Kidney glomerular epithelial cell (primary cell): ENCODE data around the gene COLEC11.

Experiments used
- DNase-seq: peaks from one replicate; lab custom pipeline; 2025; lab: John Stamatoyannopoulos, UW

Gene COLEC11

GRCh38 chr2:3675687-3676086 lies 80.8 kb downstream of the COLEC11 start:
- DNase-seq, result no peak

DNA sequence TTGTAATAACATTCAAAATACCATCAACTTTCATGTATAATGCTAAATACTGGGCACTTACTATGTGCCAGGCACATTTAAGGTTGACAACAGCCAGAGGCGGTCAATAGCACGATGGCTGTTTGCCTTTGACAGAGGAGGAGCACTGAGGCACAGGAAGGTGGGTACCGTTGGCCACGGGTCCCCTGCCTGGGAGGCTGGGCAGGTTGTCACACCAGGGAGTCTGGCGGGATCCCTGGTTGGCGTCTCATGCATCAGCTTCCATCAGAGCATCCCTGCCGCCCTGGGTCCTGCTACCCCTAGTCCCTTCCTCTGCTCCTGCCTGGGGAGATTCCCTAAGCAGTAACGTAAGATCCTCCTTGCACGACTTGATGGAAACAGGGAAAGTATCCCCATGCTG lies 82.5 kb downstream of the COLEC11 start:
- DNase-seq, result no peak

DNA sequence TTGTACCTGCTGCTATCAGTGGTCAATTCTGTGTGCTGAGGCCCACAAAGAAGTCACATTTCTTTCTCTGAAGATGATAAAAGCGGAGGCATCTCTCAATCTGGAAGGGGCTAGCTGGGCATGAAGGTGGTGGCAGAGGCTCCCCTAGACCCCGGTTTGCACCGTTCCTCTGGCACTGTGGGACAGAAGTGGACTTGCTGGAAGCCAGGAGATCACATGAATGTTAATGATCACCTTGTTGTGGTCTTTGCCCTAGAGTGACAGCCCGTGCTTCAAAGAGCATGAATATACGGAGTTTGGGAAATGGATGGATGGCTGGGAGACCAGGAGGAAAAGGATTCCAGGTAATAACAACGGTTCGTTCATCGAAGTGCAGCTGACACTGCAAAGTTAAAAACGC lies 83.3 kb downstream of the COLEC11 start:
- DNase-seq, result no peak

DNA sequence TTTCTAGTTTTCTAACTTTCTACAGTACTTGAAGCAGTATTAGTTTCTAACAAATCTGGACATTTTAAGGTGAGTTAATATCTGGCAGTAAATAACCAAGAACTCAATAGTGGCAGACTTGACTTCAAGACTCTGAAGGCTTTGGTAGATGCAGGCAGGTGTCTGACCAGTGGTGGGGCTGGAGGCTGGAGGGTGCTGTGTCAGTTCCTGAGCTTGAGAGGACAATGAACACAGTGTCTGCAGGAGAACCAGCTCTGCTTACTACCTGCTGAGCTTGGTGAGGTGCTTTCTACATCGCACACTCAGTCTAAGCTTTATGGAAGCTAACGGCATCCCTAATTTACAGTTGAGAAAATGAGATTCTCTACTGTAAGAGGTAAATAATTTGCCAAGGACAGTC lies 84.3 kb downstream of the COLEC11 start:
- DNase-seq, result no peak

DNA sequence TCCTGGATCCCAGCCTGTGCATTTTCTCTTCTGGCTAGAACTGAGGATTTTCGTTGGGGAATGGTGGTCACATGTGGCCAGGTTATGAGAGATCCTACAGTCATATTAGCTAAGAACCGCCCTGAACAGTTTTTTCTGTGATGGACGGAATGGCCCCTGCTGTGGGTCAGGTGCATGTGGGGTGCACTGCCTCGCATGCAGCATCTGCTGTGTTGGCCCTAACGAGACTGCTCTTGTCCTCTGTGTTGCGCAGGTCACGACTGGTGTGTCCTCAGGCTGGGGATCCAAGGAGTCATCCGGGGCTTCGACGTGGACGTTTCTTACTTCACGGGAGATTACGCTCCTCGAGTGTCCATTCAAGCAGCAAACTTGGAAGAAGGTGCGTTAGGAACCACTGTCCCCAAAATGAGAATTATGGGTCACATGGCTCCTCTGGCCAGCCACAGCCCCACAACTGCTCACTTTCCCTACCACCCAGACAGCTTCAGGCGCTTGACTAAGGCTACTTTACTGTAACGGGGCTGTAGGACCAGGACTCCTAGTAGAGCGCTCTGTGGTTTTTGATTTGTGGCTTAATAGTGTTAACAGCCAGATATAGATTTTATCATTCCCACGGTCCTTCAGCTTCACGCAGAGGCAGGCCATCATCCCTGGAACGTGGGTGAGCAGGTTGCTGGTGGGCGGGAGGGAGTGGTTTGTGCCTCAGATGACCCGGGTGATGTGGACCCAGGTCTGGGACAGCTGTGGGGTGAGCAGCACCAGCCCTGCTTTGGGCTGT lies 84.9 kb downstream of the COLEC11 start:
- DNase-seq, result no peak

GRCh38 chr2:3680548-3681345 lies 85.8 kb downstream of the COLEC11 start:
- no peak for DNase-seq

DNA sequence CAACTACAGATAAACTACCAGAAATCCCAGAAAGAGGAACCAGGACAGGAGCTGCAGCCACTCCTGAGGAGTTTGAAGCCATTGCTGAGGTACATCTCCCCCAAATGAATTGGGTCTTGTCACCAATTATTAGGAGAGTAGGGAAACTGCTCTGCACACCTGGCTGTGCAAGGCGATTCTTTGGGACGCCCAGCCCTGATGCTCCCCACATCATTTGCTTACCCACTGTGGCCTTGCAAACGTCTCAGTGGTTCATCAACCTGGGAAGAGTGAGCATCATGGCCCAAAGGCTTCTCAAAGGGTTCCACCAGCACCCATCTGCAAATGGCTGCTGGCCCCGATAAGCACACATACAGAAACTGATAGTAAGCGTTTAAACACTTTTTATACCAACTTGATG lies 86.7 kb downstream of the COLEC11 start:
- DNase-seq, result no peak

- no peak for DNase-seq
Observed at GRCh38 chr2:3682811-3683210, 87.9 kb downstream of the COLEC11 start.

- DNase-seq, result no peak
Observed at GRCh38 chr2:3683748-3684454, 89.0 kb downstream of the COLEC11 start.

DNA sequence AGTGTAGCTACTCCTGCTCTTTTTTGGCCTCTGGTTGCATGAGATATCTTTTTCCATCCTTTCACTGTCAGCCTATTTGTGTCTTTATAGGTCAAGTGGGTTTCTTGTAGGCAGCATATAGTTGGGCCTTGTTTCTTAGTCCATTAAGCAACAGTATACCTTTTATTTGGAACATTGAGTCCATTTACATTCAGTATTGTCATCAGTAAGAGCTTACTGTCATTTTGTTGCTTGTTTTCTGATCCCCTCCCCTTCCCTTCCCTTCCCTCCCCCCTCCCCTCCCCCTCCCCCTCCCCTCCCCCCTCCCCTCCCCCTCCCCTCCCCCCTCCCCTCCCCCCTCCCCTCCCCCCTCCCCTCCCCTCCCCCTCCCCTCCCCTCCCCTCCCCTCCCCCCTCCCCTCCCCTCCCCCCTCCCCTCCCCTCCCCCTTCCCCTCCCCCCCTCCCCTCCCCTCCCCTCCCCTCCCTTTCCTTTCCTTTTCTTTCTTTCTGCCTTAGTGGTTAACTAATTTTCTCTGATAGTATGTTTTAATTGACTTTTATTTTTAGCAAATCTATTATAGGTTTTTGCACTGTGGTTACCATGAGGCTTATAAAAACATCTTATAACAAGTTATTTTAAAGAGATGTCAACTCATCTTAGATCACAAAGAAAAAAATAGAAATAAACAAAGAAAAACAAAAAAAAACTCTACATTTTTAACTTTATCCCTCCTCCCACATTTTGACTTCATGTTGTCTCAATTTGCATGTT lies 95.3 kb downstream of the COLEC11 start:
- DNase-seq, result no peak

DNA sequence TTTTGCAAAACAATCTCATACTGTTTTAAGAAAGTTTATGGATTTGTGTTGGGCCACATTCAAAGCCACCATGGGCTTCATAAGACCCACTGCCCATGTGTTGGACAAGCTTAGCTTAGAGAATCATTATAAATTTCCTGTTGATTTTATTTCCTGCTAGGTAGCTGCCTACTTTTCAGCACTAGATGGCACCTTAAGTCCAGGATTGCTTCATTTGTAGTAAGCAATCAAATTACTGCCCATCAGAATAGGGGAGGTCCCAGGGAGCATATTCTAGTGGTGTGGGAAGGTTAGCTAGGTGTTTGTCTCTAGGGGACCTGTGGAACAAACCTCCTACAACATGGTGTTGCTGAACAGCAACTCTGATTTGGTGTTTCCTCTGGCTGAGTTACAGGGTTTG lies 97.5 kb downstream of the COLEC11 start:
- peak; percentile 7 for DNase-seq
